Parathyroid adenoma (tissue), 2 donors: ENCODE results near the gene SLC22A17.

Experiments
- H2AFZ ChIP-seq: fragments of 300-600 bp; sonication (generic); one replicate; pipeline ENCODE4 v1.7.0; 2017; ENCODE audit warnings: antibody characterized with exemption, mild to moderate bottlenecking
- H3K27ac ChIP-seq: fragments of 300-600 bp; sonication (generic); one replicate; pipeline ENCODE4 v1.7.0; 2017
- H3K27me3 ChIP-seq: fragments of 300-600 bp; sonication (generic); one replicate; pipeline ENCODE4 v1.7.0; 2017; ENCODE audit warnings: low read length; ENCODE audit not compliant: control insufficient read depth, insufficient read depth
- H3K36me3 ChIP-seq: fragments of 300-600 bp; sonication (generic); one replicate; pipeline ENCODE4 v1.7.0; 2017; ENCODE audit warnings: low read length; ENCODE audit not compliant: control insufficient read depth, insufficient read depth
- H3K4me1 ChIP-seq: fragments of 300-600 bp; sonication (generic); one replicate; pipeline ENCODE4 v1.7.0; 2017; ENCODE audit warnings: control low read depth
- H3K4me2 ChIP-seq: fragments of 300-600 bp; sonication (generic); one replicate; pipeline ENCODE4 v1.7.0; 2017; ENCODE audit warnings: low read length
- H3K4me3 ChIP-seq: fragments of 300-600 bp; sonication (generic); one replicate; pipeline ENCODE4 v1.7.0; 2017; ENCODE audit warnings: low read depth, low read length
- H3K79me2 ChIP-seq: fragments of 300-600 bp; sonication (generic); one replicate; pipeline ENCODE4 v1.7.0; 2017; ENCODE audit warnings: control low read depth
- H3K9ac ChIP-seq: fragments of 300-600 bp; sonication (generic); one replicate; pipeline ENCODE4 v1.7.0; 2017; ENCODE audit warnings: mild to moderate bottlenecking
- H3K9me3 ChIP-seq: fragments of 300-600 bp; sonication (generic); one replicate; pipeline ENCODE4 v1.7.0; 2017; ENCODE audit warnings: low read length; ENCODE audit not compliant: control insufficient read depth
- CTCF ChIP-seq: fragments of 300-600 bp; sonication (generic); IDR thresholded peaks from one replicate; pipeline ENCODE4 v1.7.0; 2017; ENCODE audit warnings: antibody characterized with exemption, mild to moderate bottlenecking
- donor health status: primary hyperparathyroidism.

SLC22A17 gene

GRCh38 chr14:23382276-23382675, 29.6 kb upstream of the SLC22A17 start:
- H3K4me3 ChIP-seq, result no peak overlapping the region
- no peaks in the 10 kb centered on the region for H3K4me1 ChIP-seq
- no peaks in the 10 kb centered on the region for H3K36me3 ChIP-seq
- no peaks in the 10 kb centered on the region for H3K9me3 ChIP-seq
- H3K79me2 ChIP-seq, result no peaks in the 10 kb centered on the region
- no peak overlapping the region for H3K4me2 ChIP-seq
- no peak overlapping the region for H2AFZ ChIP-seq
- no peak overlapping the region for H3K9ac ChIP-seq
- H3K27me3 ChIP-seq, result no peaks in the 10 kb centered on the region
- no peak overlapping the region for H3K27ac ChIP-seq
- TF ChIP-seq CTCF, result no peak

DNA sequence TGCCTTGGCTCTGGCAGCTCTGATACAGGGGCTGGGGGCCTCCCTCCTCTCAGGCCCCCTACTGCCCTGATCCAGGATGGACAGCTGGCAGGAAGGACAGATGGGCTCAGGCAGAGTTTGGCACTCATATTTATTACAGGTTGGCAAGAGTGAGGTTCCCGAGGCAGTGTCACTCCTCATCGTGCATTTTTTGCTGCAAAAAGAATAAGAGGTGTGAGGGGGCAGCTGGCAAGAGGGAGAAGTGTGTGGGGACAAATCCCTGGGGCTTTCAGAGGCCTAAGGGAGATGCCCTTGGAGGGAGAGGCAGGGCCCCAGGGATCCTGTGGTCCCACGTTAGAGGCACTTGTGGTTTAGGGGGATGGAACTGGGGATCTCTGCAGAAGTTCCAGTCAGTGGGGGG, 29.2 kb upstream of the SLC22A17 start:
- Histone ChIP-seq H3K27me3 (no peaks in the 10 kb centered on the region), H3K36me3 (no peaks in the 10 kb centered on the region), H3K9ac (no peak overlapping the region)

DNA sequence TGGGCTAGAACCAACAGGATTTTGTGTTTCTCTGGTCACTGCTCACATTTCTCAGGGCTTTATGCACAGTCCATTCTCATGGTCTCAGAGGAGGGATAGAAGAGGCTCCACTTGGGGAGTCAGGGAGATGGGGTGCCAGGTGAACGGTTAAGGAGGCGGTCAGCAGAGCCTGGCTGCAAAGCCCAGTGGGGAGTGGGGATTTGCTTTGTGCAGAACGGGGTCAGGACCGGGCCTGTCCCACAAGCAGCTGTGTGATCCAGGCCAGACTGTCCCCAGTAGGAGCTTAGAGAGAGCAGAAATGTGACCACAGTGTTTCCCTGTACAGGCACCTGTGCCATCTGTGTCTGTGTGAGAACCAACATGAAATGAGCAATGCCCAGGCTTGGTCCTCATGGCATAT, 28.3 kb upstream of the SLC22A17 start:
- no peaks in the 10 kb centered on the region for H3K9me3 ChIP-seq
- no peak for TF ChIP-seq CTCF
- H3K4me3 ChIP-seq, result no peak overlapping the region
- H3K4me2 ChIP-seq, result no peak overlapping the region
- H3K9ac ChIP-seq, result no peak overlapping the region
- no peaks in the 10 kb centered on the region for H3K27me3 ChIP-seq
- no peak overlapping the region for H2AFZ ChIP-seq
- H3K36me3 ChIP-seq, result no peaks in the 10 kb centered on the region
- H3K27ac ChIP-seq, result no peak overlapping the region
- H3K4me1 ChIP-seq, result no peaks in the 10 kb centered on the region
- no peaks in the 10 kb centered on the region for H3K79me2 ChIP-seq

More for the DNA sequence above, 29.2 kb upstream of the SLC22A17 start:
- Histone ChIP-seq H3K4me1 (no peaks in the 10 kb centered on the region), H3K9me3 (no peaks in the 10 kb centered on the region), H3K79me2 (no peaks in the 10 kb centered on the region), H3K27ac (no peak overlapping the region), H3K4me3 (no peak overlapping the region), H2AFZ (no peak overlapping the region), H3K4me2 (no peak overlapping the region)
- TF ChIP-seq CTCF, result no peak

- TF ChIP-seq CTCF, result no peak
- Histone ChIP-seq H3K9ac (no peak overlapping the region), H3K27ac (no peak overlapping the region)
Observed at GRCh38 chr14:23380197-23380914, 27.7 kb upstream of the SLC22A17 start.

More at GRCh38 chr14:23380197-23380914, 27.7 kb upstream of the SLC22A17 start:
- Histone ChIP-seq H3K4me2 (no peak overlapping the region), H3K4me1 (no peaks in the 10 kb centered on the region), H3K9me3 (no peaks in the 10 kb centered on the region), H3K79me2 (no peaks in the 10 kb centered on the region), H2AFZ (no peak overlapping the region), H3K27me3 (no peaks in the 10 kb centered on the region), H3K36me3 (no peaks in the 10 kb centered on the region), H3K4me3 (no peak overlapping the region)
